ENCODE measurements around the gene ADARB2. TPM values are rescaled to one million over a fixed set of nuclear protein-coding genes. Genes with fewer than 3 reads are reported as not detected.
"Not testable (repeated sequence)": the region's sequence is repeated elsewhere in the genome, so short reads cannot be mapped to it uniquely, and the experiment has no call there.

ADARB2 gene
- total RNA-seq, 1 donor from 2014 or later = under 0.01 TPM

DNA sequence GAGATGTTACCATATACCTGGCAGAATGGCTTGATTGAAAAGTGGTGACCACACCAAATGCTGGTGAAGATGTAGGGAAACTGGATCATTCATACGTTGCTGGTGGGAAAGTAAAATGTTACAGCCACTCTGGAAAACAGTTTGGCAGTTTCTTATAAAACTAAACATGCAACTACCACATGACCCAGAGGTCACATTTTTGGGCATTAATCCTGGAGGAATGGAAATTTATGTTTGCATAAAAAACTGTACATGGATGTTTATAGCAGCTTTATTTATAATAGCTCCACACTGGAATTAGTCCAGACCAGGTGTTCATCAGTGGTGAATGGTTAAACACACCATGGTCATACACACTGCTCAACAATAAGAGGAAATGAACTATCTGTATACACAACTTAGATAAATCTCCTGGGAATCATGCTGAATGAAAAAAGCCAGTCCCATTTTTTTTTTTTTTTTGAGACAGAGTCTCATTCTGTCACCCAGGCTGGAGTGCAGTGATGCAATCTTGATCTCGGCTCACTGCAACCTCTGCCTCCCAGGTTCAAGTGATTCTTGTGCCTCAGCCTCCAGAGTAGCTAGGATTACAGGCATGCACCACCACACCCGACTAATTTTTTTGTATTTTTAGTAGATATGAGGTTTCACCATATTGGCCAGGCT lies 309.7 kb downstream of the ADARB2 start:
- not testable (repeated sequence) for H3K4me3 ChIP-seq (ENCODE audit: low read length in 3 of 3); H3K36me3 ChIP-seq (ENCODE audit: control insufficient read depth in 3 of 3, insufficient read depth in 3 of 3, low read length in 3 of 3); H3K27ac ChIP-seq (ENCODE audit: low read depth, low read length); H3K9ac ChIP-seq (ENCODE audit: low read depth in 1 of 3, low read length in 3 of 3); H3K27me3 ChIP-seq (ENCODE audit: control insufficient read depth in 3 of 3, insufficient read depth in 3 of 3, low read length in 3 of 3); H3K4me1 ChIP-seq (ENCODE audit: control insufficient read depth in 3 of 3, insufficient read depth in 3 of 3, low read length in 3 of 3); H3K9me3 ChIP-seq (ENCODE audit: control insufficient read depth in 3 of 3, low read length in 3 of 3)

DNA sequence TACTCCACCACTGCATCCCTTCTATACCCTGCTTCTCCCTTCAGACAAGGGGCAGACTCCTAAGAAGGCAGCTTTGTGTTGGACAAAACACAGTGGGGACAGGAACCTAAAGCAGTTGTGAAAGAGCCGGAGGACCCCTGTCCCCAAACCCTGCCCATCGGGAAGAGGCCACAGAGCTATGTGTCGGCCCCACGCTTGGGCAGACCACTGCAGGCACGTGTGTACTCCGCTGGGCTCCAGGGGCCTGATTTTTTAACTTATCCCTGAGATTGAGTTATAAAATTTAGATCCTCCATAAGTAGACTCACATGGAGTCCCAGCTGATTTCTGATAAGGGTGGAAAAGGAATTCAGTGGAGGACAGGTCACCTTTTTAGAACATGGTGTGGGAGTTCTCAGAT lies 310.5 kb downstream of the ADARB2 start:
- no peak overlapping the region for H3K4me3 ChIP-seq (ENCODE audit: low read length in 3 of 3)
- H3K4me1 ChIP-seq (ENCODE audit: control insufficient read depth in 3 of 3, insufficient read depth in 3 of 3, low read length in 3 of 3) = no peaks in the 10 kb centered on the region
- peaks cover 0 to 3% (median 0%) of the 10 kb centered on the region in 3 donors for H3K9me3 ChIP-seq (ENCODE audit: control insufficient read depth in 3 of 3, low read length in 3 of 3)

DNA sequence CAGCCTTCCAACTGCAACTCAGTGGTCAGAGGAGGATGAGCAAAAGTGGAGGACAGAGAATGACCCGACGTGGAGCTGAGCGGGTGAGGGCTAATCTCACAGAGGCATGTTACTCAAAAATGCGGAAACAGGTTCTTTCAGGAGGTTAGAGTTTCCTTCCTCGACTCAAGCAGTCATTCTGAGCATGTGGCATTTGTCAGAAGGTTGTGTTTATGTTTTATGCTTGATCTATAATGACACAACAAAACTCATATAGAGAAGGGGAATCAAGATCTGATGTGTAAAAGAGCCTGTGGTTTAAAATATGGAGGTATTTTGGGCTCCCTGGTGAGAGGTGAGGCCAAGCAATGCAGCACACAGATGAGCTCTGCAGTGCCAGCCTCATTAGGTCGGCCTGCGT lies 311.4 kb downstream of the ADARB2 start:
- no peak overlapping the region for H3K4me3 ChIP-seq (ENCODE audit: low read length in 3 of 3)
- no peak overlapping the region for H3K9ac ChIP-seq (ENCODE audit: low read depth in 1 of 3, low read length in 3 of 3)
- peaks cover 5 to 8% (median 5%) of the 10 kb centered on the region in 3 donors for H3K27me3 ChIP-seq (ENCODE audit: control insufficient read depth in 3 of 3, insufficient read depth in 3 of 3, low read length in 3 of 3)
- H3K4me1 ChIP-seq (ENCODE audit: control insufficient read depth in 3 of 3, insufficient read depth in 3 of 3, low read length in 3 of 3) = no peaks in the 10 kb centered on the region
- no peak overlapping the region for H3K27ac ChIP-seq (ENCODE audit: low read depth, low read length)
- H3K9me3 ChIP-seq (ENCODE audit: control insufficient read depth in 3 of 3, low read length in 3 of 3) = peaks cover 0 to 3% (median 0%) of the 10 kb centered on the region in 3 donors
- H3K36me3 ChIP-seq (ENCODE audit: control insufficient read depth in 3 of 3, insufficient read depth in 3 of 3, low read length in 3 of 3) = no peaks in the 10 kb centered on the region

More for the DNA sequence above, 310.5 kb downstream of the ADARB2 start:
- peaks cover 4 to 5% (median 5%) of the 10 kb centered on the region in 3 donors for H3K27me3 ChIP-seq (ENCODE audit: control insufficient read depth in 3 of 3, insufficient read depth in 3 of 3, low read length in 3 of 3)
- no peak overlapping the region for H3K9ac ChIP-seq (ENCODE audit: low read depth in 1 of 3, low read length in 3 of 3)
- no peaks in the 10 kb centered on the region for H3K36me3 ChIP-seq (ENCODE audit: control insufficient read depth in 3 of 3, insufficient read depth in 3 of 3, low read length in 3 of 3)
- H3K27ac ChIP-seq (ENCODE audit: low read depth, low read length) = no peak overlapping the region

DNA sequence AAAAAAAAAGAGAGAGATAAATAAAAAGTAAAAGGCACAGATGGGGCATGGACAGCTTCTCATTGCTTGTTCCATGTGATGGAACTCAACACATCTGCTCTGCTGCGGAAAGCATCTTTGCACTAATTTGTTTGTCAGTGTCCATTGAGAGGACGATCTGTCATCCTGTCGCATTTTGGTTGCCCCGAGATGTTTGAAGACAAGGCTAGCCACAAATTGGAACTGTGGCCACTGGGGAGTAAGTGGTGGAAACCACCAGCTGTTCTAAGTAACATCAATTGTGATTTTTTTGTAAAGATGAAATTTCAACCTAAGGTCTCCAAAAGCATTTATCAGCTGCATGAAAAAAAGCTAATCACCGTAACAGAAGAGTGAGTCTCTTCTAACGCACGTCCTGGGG lies 312.7 kb downstream of the ADARB2 start:
- no peaks in the 10 kb centered on the region for H3K36me3 ChIP-seq (ENCODE audit: control insufficient read depth in 3 of 3, insufficient read depth in 3 of 3, low read length in 3 of 3)
- no peak overlapping the region for H3K27ac ChIP-seq (ENCODE audit: low read depth, low read length)
- peaks cover 7 to 17% (median 8%) of the 10 kb centered on the region in 3 donors for H3K27me3 ChIP-seq (ENCODE audit: control insufficient read depth in 3 of 3, insufficient read depth in 3 of 3, low read length in 3 of 3)
- H3K9ac ChIP-seq (ENCODE audit: low read depth in 1 of 3, low read length in 3 of 3) = no peak overlapping the region
- no peaks in the 10 kb centered on the region for H3K9me3 ChIP-seq (ENCODE audit: control insufficient read depth in 3 of 3, low read length in 3 of 3)
- H3K4me3 ChIP-seq (ENCODE audit: low read length in 3 of 3) = no peak overlapping the region
- H3K4me1 ChIP-seq (ENCODE audit: control insufficient read depth in 3 of 3, insufficient read depth in 3 of 3, low read length in 3 of 3) = no peaks in the 10 kb centered on the region

DNA sequence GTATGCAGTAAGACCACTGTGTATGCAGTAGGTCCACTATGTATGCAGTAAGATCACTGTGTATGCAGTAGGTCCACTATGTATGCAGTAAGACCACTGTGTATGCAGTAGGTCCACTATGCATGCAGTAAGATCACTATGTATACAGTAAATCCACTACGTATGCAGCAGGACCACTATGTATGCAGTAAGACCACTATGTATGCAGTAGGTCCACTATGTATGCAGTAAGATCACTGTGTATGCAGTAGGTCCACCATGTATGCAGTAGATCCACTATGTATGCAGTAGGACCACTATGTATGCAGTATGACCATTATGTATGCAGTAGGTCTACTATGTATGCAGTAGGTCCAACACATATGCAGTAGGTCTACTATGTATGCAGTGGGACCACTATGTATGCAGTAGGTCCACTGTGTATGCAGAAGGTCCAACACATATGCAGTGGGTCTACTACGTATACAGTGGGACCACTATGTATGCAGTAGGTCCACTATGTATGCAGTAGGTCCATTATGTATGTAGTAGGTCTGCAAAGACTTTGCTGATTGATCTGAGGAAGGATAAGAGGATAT lies 313.6 kb downstream of the ADARB2 start:
- Histone ChIP-seq H3K4me1 (ENCODE audit: control insufficient read depth in 3 of 3, insufficient read depth in 3 of 3, low read length in 3 of 3) (no peaks in the 10 kb centered on the region), H3K9me3 (ENCODE audit: control insufficient read depth in 3 of 3, low read length in 3 of 3) (no peaks in the 10 kb centered on the region), H3K9ac (ENCODE audit: low read depth in 1 of 3, low read length in 3 of 3) (no peak overlapping the region), H3K27me3 (ENCODE audit: control insufficient read depth in 3 of 3, insufficient read depth in 3 of 3, low read length in 3 of 3) (peaks cover 11 to 22% (median 11%) of the 10 kb centered on the region in 3 donors), H3K36me3 (ENCODE audit: control insufficient read depth in 3 of 3, insufficient read depth in 3 of 3, low read length in 3 of 3) (no peaks in the 10 kb centered on the region), H3K4me3 (ENCODE audit: low read length in 3 of 3) (no peak overlapping the region), H3K27ac (ENCODE audit: low read depth, low read length) (no peak overlapping the region)

DNA sequence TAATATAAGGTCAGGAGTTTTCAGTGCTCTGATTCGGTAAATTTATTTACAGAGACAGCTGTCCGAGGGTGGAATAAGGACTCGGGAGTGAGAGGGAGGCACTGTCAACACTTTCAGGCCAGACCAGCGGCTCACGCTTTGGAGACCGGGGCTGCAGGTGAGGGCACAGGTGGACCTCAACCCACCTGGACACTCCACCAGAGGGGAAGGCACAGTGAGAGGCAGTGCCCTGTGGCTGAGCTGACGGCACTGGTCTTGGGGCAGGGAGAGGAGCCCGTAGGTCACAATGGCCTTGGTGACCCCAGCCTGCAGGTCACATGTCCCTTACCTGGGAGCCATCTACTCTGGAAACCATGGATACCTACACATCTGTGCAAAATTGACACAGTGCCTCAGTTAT lies 315.1 kb downstream of the ADARB2 start:
- Histone ChIP-seq H3K27ac (ENCODE audit: low read depth, low read length) (no peak overlapping the region), H3K27me3 (ENCODE audit: control insufficient read depth in 3 of 3, insufficient read depth in 3 of 3, low read length in 3 of 3) (peaks cover 11 to 36% (median 11%) of the 10 kb centered on the region in 3 donors), H3K9ac (ENCODE audit: low read depth in 1 of 3, low read length in 3 of 3) (no peak overlapping the region), H3K9me3 (ENCODE audit: control insufficient read depth in 3 of 3, low read length in 3 of 3) (no peaks in the 10 kb centered on the region), H3K36me3 (ENCODE audit: control insufficient read depth in 3 of 3, insufficient read depth in 3 of 3, low read length in 3 of 3) (no peaks in the 10 kb centered on the region), H3K4me1 (ENCODE audit: control insufficient read depth in 3 of 3, insufficient read depth in 3 of 3, low read length in 3 of 3) (no peaks in the 10 kb centered on the region), H3K4me3 (ENCODE audit: low read length in 3 of 3) (no peak overlapping the region)

DNA sequence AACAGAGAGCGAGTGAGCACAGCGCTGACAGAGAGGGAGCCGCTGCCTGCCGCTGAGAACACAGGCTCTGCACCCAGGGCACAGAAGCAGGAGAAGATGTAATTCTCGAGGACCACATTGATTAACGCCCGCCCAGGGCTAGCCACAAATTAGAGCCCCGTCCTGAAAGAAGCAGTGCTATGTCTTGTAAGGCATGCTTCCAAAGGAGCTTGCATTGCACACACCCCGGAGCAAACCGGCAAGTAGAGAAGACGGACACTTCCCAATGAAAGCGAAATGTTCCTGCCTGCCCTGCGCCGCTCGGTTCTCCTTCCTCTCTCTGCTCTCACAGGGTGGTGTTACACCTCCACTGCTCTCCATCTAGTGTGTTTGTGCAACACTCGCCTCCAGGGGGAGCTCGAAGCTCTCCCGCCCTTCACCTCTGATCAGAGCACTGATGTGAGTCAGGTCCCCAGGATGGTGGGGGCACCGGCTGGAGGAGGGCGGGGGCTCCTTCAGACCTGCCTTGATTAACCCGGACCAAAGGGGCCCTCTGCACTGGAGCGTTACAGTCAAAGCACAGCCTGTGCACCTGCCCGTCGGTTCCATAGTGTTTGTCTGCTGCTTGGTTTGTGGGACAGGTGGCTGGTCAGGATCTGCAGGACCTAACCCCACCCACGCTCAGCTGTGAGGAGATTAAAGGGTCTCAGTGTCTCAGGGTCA lies 316.5 kb downstream of the ADARB2 start:
- no peak overlapping the region for H3K9ac ChIP-seq (ENCODE audit: low read depth in 1 of 3, low read length in 3 of 3)
- no peaks in the 10 kb centered on the region for H3K4me1 ChIP-seq (ENCODE audit: control insufficient read depth in 3 of 3, insufficient read depth in 3 of 3, low read length in 3 of 3)
- peaks cover 11 to 36% (median 14%) of the 10 kb centered on the region in 3 donors for H3K27me3 ChIP-seq (ENCODE audit: control insufficient read depth in 3 of 3, insufficient read depth in 3 of 3, low read length in 3 of 3)

DNA sequence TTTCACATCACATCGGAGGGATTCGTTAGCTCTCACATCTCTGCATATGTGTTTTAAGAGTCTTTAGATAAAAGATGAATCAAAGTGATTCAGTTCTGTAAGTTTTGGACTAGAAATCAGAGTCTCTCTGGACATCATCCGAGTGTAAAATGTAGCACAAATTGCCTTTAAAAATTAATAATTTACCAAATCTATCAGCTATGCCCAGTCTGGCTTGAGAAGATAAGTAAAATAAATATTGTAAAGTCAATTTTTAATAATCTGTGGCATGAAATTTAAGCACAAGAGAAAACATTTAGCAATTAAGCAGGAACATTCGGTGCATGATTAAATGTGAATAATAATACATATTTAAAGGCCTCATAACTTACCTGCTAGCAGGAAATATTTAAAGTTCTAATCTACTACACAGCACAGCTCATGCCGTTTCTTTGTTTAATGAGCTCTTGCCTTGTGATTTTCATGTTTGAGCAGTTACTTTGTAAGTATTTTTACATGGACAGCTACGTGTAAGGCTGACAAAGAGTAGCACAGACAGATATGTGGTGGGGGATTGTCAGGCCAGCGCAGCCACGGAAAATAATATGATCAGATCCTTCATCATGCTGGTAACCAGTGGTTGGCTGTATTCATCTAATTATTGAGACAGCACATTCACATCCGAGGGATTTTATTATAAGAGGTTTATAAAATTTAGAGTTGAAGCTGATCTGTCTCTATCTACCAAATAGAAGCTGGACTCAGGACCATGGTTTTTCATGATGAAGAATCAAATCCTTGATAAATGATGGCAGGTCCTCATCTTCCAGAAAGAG lies 317.3 kb downstream of the ADARB2 start:
- no peaks in the 10 kb centered on the region for H3K9me3 ChIP-seq (ENCODE audit: control insufficient read depth in 3 of 3, low read length in 3 of 3)
- no peaks in the 10 kb centered on the region for H3K36me3 ChIP-seq (ENCODE audit: control insufficient read depth in 3 of 3, insufficient read depth in 3 of 3, low read length in 3 of 3)
- H3K27me3 ChIP-seq (ENCODE audit: control insufficient read depth in 3 of 3, insufficient read depth in 3 of 3, low read length in 3 of 3) = peaks cover 11 to 34% (median 14%) of the 10 kb centered on the region in 3 donors
- no peak overlapping the region for H3K27ac ChIP-seq (ENCODE audit: low read depth, low read length)
- no peak overlapping the region for H3K4me3 ChIP-seq (ENCODE audit: low read length in 3 of 3)
- H3K9ac ChIP-seq (ENCODE audit: low read depth in 1 of 3, low read length in 3 of 3) = no peak overlapping the region
- no peaks in the 10 kb centered on the region for H3K4me1 ChIP-seq (ENCODE audit: control insufficient read depth in 3 of 3, insufficient read depth in 3 of 3, low read length in 3 of 3)

More for the DNA sequence above, 316.5 kb downstream of the ADARB2 start:
- Histone ChIP-seq H3K36me3 (ENCODE audit: control insufficient read depth in 3 of 3, insufficient read depth in 3 of 3, low read length in 3 of 3) (no peaks in the 10 kb centered on the region), H3K4me3 (ENCODE audit: low read length in 3 of 3) (no peak overlapping the region), H3K9me3 (ENCODE audit: control insufficient read depth in 3 of 3, low read length in 3 of 3) (no peaks in the 10 kb centered on the region), H3K27ac (ENCODE audit: low read depth, low read length) (no peak overlapping the region)

DNA sequence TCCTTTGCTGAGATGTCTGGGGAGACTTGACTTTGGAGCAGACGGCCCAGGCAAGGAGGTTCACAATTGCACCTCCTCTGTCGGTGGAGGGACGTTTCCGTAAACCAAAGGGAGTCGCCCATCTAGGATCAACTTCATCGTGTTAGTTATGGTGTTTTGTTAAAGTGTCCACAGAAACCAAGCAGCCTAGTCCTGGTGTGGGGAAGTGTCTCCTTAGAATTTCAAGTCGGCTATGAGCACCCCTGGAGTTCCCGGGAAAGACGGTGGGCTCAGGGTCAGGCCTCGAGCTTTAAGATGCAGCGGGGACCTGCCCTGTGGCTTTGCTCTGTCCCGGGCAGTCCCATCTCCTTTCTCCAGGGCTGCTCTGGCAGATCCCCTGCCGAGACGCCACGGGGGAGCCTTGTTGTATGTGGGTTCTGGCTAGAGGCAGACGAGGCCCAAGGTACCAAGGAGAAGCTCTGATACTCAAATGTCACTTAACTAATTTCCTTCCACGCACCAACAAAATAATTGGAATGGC lies 319.2 kb downstream of the ADARB2 start:
- Histone ChIP-seq H3K4me3 (ENCODE audit: low read length in 3 of 3) (no peak overlapping the region), H3K4me1 (ENCODE audit: control insufficient read depth in 3 of 3, insufficient read depth in 3 of 3, low read length in 3 of 3) (no peaks in the 10 kb centered on the region), H3K27me3 (ENCODE audit: control insufficient read depth in 3 of 3, insufficient read depth in 3 of 3, low read length in 3 of 3) (peaks cover 7 to 34% (median 14%) of the 10 kb centered on the region in 3 donors), H3K27ac (ENCODE audit: low read depth, low read length) (no peak overlapping the region), H3K9me3 (ENCODE audit: control insufficient read depth in 3 of 3, low read length in 3 of 3) (no peaks in the 10 kb centered on the region), H3K9ac (ENCODE audit: low read depth in 1 of 3, low read length in 3 of 3) (no peak overlapping the region), H3K36me3 (ENCODE audit: control insufficient read depth in 3 of 3, insufficient read depth in 3 of 3, low read length in 3 of 3) (no peaks in the 10 kb centered on the region)

Data from skeletal muscle tissue (tissue), 4 donors.